Fibroblast of mammary gland (primary cell): ENCODE measurements around the gene TIMM29.

Experiments
- DNase-seq: peaks from one replicate; pipeline ENCODE4 v3.0.0-alpha.2; 2010; ENCODE audit warnings: low read depth
- H3K4me3 ChIP-seq: 2 replicates; pipeline ENCODE4 v1.5.1; 2011; ENCODE audit warnings: low read depth, mild to moderate bottlenecking, low read length, moderate library complexity; ENCODE audit not compliant: control insufficient read depth
- CTCF ChIP-seq: conservative IDR thresholded peaks from 2 replicates; pipeline ENCODE4 v1.5.1; 2011; ENCODE audit warnings: low read depth, low read length, inconsistent platforms; ENCODE audit not compliant: control insufficient read depth, insufficient read depth

TIMM29 gene

GRCh38 chr19:10888421-10888866 lies 40.2 kb upstream of the TIMM29 start:
- DNase-seq, result no peak
- no peak overlapping the region for H3K4me3 ChIP-seq
- no peak for TF ChIP-seq CTCF

- DNase-seq, result no peak
- no peak overlapping the region for H3K4me3 ChIP-seq
- TF ChIP-seq CTCF, result no peak
Measured at GRCh38 chr19:10889880-10890279, 38.7 kb upstream of the TIMM29 start.

DNA sequence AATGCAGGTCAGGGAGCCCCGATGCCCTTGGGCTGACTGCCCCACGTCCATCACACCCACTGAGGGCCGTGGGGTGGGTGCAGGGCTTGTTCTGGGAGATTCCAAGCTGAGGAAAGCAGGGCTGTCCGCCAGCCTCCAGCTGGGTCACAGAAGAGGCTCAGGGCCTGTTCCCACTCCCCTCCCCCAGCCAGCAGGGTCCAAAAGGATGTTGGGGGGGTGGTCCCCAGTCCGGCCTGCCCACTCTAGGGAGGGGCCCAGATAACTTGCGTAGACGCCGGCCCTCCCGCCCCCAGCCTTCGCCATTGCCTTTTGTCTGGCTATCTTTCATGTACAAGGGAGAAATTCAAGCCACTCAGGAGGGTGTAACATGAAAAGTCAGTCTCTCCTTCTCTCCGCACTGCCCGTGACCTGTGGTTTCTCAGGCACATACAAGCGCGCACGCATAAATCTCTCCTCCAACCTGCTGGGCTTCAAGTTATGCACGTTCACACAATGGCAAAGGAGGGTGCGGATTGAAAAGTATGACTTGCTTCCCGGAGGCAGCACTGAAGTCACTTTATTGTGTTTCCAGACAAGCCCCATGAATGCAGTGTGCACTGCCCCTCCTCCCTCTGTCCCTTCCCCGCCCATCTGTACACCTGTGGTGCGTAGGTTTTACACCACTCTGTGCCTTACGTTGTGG lies 37.1 kb upstream of the TIMM29 start:
- no peak for TF ChIP-seq CTCF
- H3K4me3 ChIP-seq, result no peak overlapping the region
- DNase-seq, result no peak

DNA sequence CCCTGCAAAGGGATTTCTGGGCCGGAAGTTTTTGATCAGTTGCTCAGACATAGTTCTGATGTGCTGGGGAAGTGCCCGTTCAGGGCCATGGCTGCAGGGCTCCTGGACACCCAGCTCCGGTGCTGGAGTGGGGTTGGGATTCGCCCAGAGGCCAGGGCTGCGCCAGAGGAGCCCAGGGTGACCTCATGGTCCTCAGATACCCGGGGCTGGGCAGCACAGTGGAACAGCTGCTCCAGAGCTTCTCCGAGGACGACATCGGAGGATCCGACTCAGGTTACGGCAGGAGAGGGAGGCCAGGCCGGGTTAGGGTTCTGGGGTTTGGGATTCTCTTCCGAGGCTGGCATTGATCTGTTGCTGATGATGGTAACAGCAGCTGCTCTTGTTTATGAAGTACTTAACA lies 36.4 kb upstream of the TIMM29 start:
- no peak for TF ChIP-seq CTCF
- no peak overlapping the region for H3K4me3 ChIP-seq
- DNase-seq, result no peak

- no peak for TF ChIP-seq CTCF
- no peak for DNase-seq
- H3K4me3 ChIP-seq, result no peak overlapping the region
Measured at GRCh38 chr19:10894911-10895213, 33.7 kb upstream of the TIMM29 start.

GRCh38 chr19:10895363-10895762 lies 33.2 kb upstream of the TIMM29 start:
- no peak for DNase-seq
- no peak overlapping the region for H3K4me3 ChIP-seq
- TF ChIP-seq CTCF, result no peak

DNA sequence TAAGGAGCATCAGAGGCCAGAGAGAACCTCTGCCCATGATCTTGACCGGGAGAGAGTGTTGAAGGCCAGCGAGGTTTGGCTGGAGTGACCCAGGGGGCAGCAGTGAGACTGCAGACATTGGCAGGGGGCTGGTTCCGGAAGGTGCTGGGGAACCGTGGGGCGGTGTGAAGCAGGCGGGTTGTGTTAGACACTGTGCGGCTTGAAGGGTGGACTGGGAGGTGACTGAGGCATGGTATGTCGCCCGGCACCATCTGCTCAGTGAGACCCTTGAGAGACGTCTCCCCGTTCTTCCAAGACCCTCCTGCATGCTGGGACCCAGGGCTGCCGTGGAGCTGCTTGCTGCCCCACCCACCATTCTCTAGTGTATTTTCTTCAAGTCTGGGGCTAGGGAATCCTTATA lies 32.7 kb upstream of the TIMM29 start:
- DNase-seq, result no peak
- no peak overlapping the region for H3K4me3 ChIP-seq
- TF ChIP-seq CTCF, result peak; percentile 8
